ENCODE results near the gene UST. TPM values are rescaled to one million over a fixed set of nuclear protein-coding genes. Genes with fewer than 3 reads are reported as not detected.
"Not testable (repeated sequence)": the region's sequence is repeated elsewhere in the genome, so short reads cannot be mapped to it uniquely, and the experiment has no call there.

The UST gene
- total RNA-seq, 1 experiment from 2014 or later = 10.0 TPM

GRCh38 chr6:148776321-148777308, 29.8 kb downstream of the UST start:
- CTCF ChIA-PET = interaction anchor here (0.9 to 2.5 kb wide), 4 partner anchors 19 to 199 kb away, joined by 3 to 9 read pairs (median 4); no protein-coding TSS in a partner anchor
- intact Hi-C loops (cut with micrococcal nuclease) = no loop called here
- Mint-ChIP-seq H3K4me1 (ENCODE audit: insufficient read depth, unreplicated experiment) (peaks cover 26% of the 10 kb centered on the region), H3K4me3 (ENCODE audit: unreplicated experiment) (peak overlapping the region; percentile 55), H3K36me3 (ENCODE audit: insufficient read depth, unreplicated experiment) (peaks cover 5% of the 10 kb centered on the region), H3K27me3 (ENCODE audit: insufficient read depth, unreplicated experiment) (no peaks in the 10 kb centered on the region), H3K27ac (ENCODE audit: low read depth, unreplicated experiment) (no peak overlapping the region), H3K9me3 (ENCODE audit: unreplicated experiment) (no peaks in the 10 kb centered on the region)
- TF ChIP-seq CTCF (IDR thresholded peaks at IDR 0.05; ENCODE audit: unreplicated experiment) = no peak
- POLR2A ChIA-PET = interaction anchor here (0.5 to 1.7 kb wide), 8 partner anchors 10 to 178 kb away, joined by 3 to 5 read pairs (median 3); no protein-coding TSS in a partner anchor
- DNase-seq (ENCODE audit: unreplicated experiment) = peak; percentile 70
- no TSS peak for BruUV-seq (replicated peaks)

GRCh38 chr6:148779142-148779562, 32.3 kb downstream of the UST start:
- Mint-ChIP-seq H3K27ac (ENCODE audit: low read depth, unreplicated experiment) (no peak overlapping the region), H3K4me1 (ENCODE audit: insufficient read depth, unreplicated experiment) (peaks cover 21% of the 10 kb centered on the region), H3K36me3 (ENCODE audit: insufficient read depth, unreplicated experiment) (peaks cover 5% of the 10 kb centered on the region), H3K9me3 (ENCODE audit: unreplicated experiment) (no peaks in the 10 kb centered on the region), H3K27me3 (ENCODE audit: insufficient read depth, unreplicated experiment) (no peaks in the 10 kb centered on the region), H3K4me3 (ENCODE audit: unreplicated experiment) (no peak overlapping the region)
- intact Hi-C loops (cut with micrococcal nuclease) = no loop called here
- no peak for TF ChIP-seq CTCF (IDR thresholded peaks at IDR 0.05; ENCODE audit: unreplicated experiment)
- CTCF ChIA-PET = no interaction called here
- POLR2A ChIA-PET = no interaction called here
- DNase-seq (ENCODE audit: unreplicated experiment) = peak; percentile 52
- BruUV-seq (replicated peaks) = no TSS peak

GRCh38 chr6:148780423-148780822, 33.6 kb downstream of the UST start:
- H3K27me3 Mint-ChIP-seq (ENCODE audit: insufficient read depth, unreplicated experiment); H3K4me3 Mint-ChIP-seq (ENCODE audit: unreplicated experiment); intact Hi-C loops (cut with micrococcal nuclease); H3K27ac Mint-ChIP-seq (ENCODE audit: low read depth, unreplicated experiment); H3K9me3 Mint-ChIP-seq (ENCODE audit: unreplicated experiment); H3K36me3 Mint-ChIP-seq (ENCODE audit: insufficient read depth, unreplicated experiment); BruUV-seq (replicated peaks); DNase-seq (ENCODE audit: unreplicated experiment): not testable (repeated sequence)
- peaks cover 21% of the 10 kb centered on the region for H3K4me1 Mint-ChIP-seq (ENCODE audit: insufficient read depth, unreplicated experiment)
- CTCF ChIA-PET = interaction anchor here (1.0 kb wide), 1 partner anchor 16 kb away, joined by 3 read pairs; no protein-coding TSS in a partner anchor
- POLR2A ChIA-PET = interaction anchor here (1.5 kb wide), 1 partner anchor 9 kb away, joined by 3 read pairs; no protein-coding TSS in a partner anchor

GRCh38 chr6:148780918-148781436, 34.1 kb downstream of the UST start:
- BruUV-seq (replicated peaks) = no TSS peak
- Mint-ChIP-seq H3K27ac (ENCODE audit: low read depth, unreplicated experiment) (no peak overlapping the region), H3K27me3 (ENCODE audit: insufficient read depth, unreplicated experiment) (no peaks in the 10 kb centered on the region), H3K9me3 (ENCODE audit: unreplicated experiment) (no peaks in the 10 kb centered on the region), H3K36me3 (ENCODE audit: insufficient read depth, unreplicated experiment) (peaks cover 5% of the 10 kb centered on the region), H3K4me1 (ENCODE audit: insufficient read depth, unreplicated experiment) (peaks cover 21% of the 10 kb centered on the region), H3K4me3 (ENCODE audit: unreplicated experiment) (no peak overlapping the region)
- no peak for DNase-seq (ENCODE audit: unreplicated experiment)
- CTCF ChIA-PET = interaction anchor here (0.6 to 1.2 kb wide), 4 partner anchors 16 to 208 kb away, joined by 3 read pairs; no protein-coding TSS in a partner anchor
- TF ChIP-seq CTCF (IDR thresholded peaks at IDR 0.05; ENCODE audit: unreplicated experiment) = no peak
- intact Hi-C loops (cut with micrococcal nuclease) = no loop called here
- POLR2A ChIA-PET = interaction anchor here (1.5 kb wide), 1 partner anchor 9 kb away, joined by 3 read pairs; no protein-coding TSS in a partner anchor

Measured in MCF 10A (cell line).